ENCODE results near the gene SNX27.
A peak's percentile ranks its signal among the peaks of the same experiment; 100 is the strongest.
"Not testable (repeated sequence)": the region's sequence is repeated elsewhere in the genome, so short reads cannot be mapped to it uniquely, and the experiment has no call there.

SNX27 gene

GRCh38 chr1:151596166-151596953 is 15.5 kb upstream of the SNX27 start:
- no peak for TF ChIP-seq CTCF (IDR thresholded peaks at IDR 0.05; ENCODE audit: insufficient read depth, low read depth, low read length, missing control alignments)
- peak; percentile 76 for DNase-seq (ENCODE audit: low read depth)
- no peak overlapping the region for H3K4me3 ChIP-seq (ENCODE audit: low read length)

GRCh38 chr1:151602550-151602949 is 9.3 kb upstream of the SNX27 start:
- not testable (repeated sequence) for DNase-seq (ENCODE audit: low read depth); H3K4me3 ChIP-seq (ENCODE audit: low read length)

- TF ChIP-seq CTCF (IDR thresholded peaks at IDR 0.05; ENCODE audit: insufficient read depth, low read depth, low read length, missing control alignments): no peak
- H3K4me3 ChIP-seq (ENCODE audit: low read length): no peak overlapping the region
- DNase-seq (ENCODE audit: low read depth): peak; percentile 24
These were observed 7.6 kb upstream of the SNX27 start for GRCh38 chr1:151604291-151604690.

- TF ChIP-seq CTCF (IDR thresholded peaks at IDR 0.05; ENCODE audit: insufficient read depth, low read depth, low read length, missing control alignments): no peak
- peak; percentile 95 for DNase-seq (ENCODE audit: low read depth)
- no peak overlapping the region for H3K4me3 ChIP-seq (ENCODE audit: low read length)
These were observed 5.5 kb upstream of the SNX27 start for GRCh38 chr1:151606384-151606783.

- TF ChIP-seq CTCF (IDR thresholded peaks at IDR 0.05; ENCODE audit: insufficient read depth, low read depth, low read length, missing control alignments): no peak
- H3K4me3 ChIP-seq (ENCODE audit: low read length): no peak overlapping the region
- DNase-seq (ENCODE audit: low read depth): no peak
These were observed 5.0 kb upstream of the SNX27 start for GRCh38 chr1:151606857-151607256.

GRCh38 chr1:151610142-151610541 is 1.7 kb upstream of the SNX27 start:
- no peak for TF ChIP-seq CTCF (IDR thresholded peaks at IDR 0.05; ENCODE audit: insufficient read depth, low read depth, low read length, missing control alignments)
- H3K4me3 ChIP-seq (ENCODE audit: low read length): no peak overlapping the region
- DNase-seq (ENCODE audit: low read depth): no peak

- H3K4me3 ChIP-seq (ENCODE audit: low read length): peak overlapping the region; percentile 77
- peak; percentile 83 for DNase-seq (ENCODE audit: low read depth)
- TF ChIP-seq CTCF (IDR thresholded peaks at IDR 0.05; ENCODE audit: insufficient read depth, low read depth, low read length, missing control alignments): no peak
These were observed 511 bp upstream of the SNX27 start for GRCh38 chr1:151611288-151611790.

All from epithelial cell of esophagus (primary cell).